ENCODE data around the gene VPS51. TPM values are rescaled to one million over a fixed set of nuclear protein-coding genes. Genes with fewer than 3 reads are reported as not detected.
A peak's percentile ranks its signal among the peaks of the same experiment; 100 is the strongest.

VPS51 gene
- total and polyA plus RNA-seq, 9 of the 15 experiments (the other 6 are each of a cell fraction or from before 2014, with no cell fraction given), result 1.8 to 143 (median 46.8) TPM

- TF ChIP-seq LCOR (CRISPR knock-in tag; IDR thresholded peaks at IDR 0.05) (no peak), CBFA2T3 (IDR thresholded peaks at IDR 0.05) (no peak), CBX5 (IDR thresholded peaks at IDR 0.05; ENCODE audit: borderline replicate concordance, low read depth) (no peak), ZNF24 (IDR thresholded peaks at IDR 0.05) (no peak), TSC22D4 (tag; IDR thresholded peaks at IDR 0.05) (no peak), SREBF2 (CRISPR knock-in tag; IDR thresholded peaks at IDR 0.05) (no peak), FOSL1 (tag; conservative IDR thresholded peaks at IDR 0.05) (peak; percentile 92), POLR3G (IDR thresholded peaks at IDR 0.05; ENCODE audit: extremely low read depth, insufficient read length, insufficient replicate concordance) (no peak), ZNF592 (IDR thresholded peaks at IDR 0.05) (peak; percentile 93), CBFA2T2 (conservative IDR thresholded peaks at IDR 0.05) (no peak), PRPF4 (IDR thresholded peaks at IDR 0.05; ENCODE audit: insufficient read depth, low read depth, low read length, poor library complexity, severe bottlenecking) (no peak), RCOR1 (IDR thresholded peaks at IDR 0.05; ENCODE audit: borderline replicate concordance in 1 of 2, low read depth in 2 of 2, low read length in 2 of 2) (peak in 1 of 2 experiments; percentile 19; a peak in 1 of 4 replicates), RAD21 (CRISPR knock-in tag; conservative IDR thresholded peaks at IDR 0.05 in 1 of 2, IDR thresholded peaks at IDR 0.05 in 1 of 2) (no peak), CCNT2 (IDR thresholded peaks at IDR 0.05; ENCODE audit: borderline replicate concordance, extremely low read depth, insufficient read length, low read depth, low read length) (peak; percentile 32), CTCFL (IDR thresholded peaks at IDR 0.05; ENCODE audit: borderline replicate concordance, insufficient read depth, low read depth, low read length, poor library complexity, severe bottlenecking) (no peak), NBN (IDR thresholded peaks at IDR 0.05; ENCODE audit: low read depth) (no peak; the same call in 1 of the 2 replicates), FOXA1 (IDR thresholded peaks at IDR 0.05; ENCODE audit: borderline replicate concordance) (no peak), ZNF224 (CRISPR knock-in tag; IDR thresholded peaks at IDR 0.05) (no peak), TEAD2 (tag; IDR thresholded peaks at IDR 0.05) (no peak), OTX1 (CRISPR knock-in tag; IDR thresholded peaks at IDR 0.05) (no peak), HSF4 (CRISPR knock-in tag; IDR thresholded peaks at IDR 0.05; ENCODE audit: borderline replicate concordance) (no peak), PYGO2 (tag; IDR thresholded peaks at IDR 0.05) (no peak)
These were observed 54.7 kb downstream of the VPS51 start (continued) for GRCh38 chr11:65150509-65151299.

Data from K562 (cell line).